ENCODE data around the gene FRMPD1.

The FRMPD1 gene

GRCh38 chr9:37787059-37787458 is 136.3 kb downstream of the FRMPD1 start:
- no peak for TF ChIP-seq POLR2A (IDR thresholded peaks at IDR 0.05; ENCODE audit: low read depth, low read length)
- DNase-seq (ENCODE audit: insufficient read length, low spot score) (no peak), FAIRE-seq (no peak)

GRCh38 chr9:37788332-37788731 is 137.6 kb downstream of the FRMPD1 start:
- DNase-seq (ENCODE audit: insufficient read length, low spot score), result no peak
- no peak for FAIRE-seq
- TF ChIP-seq POLR2A (IDR thresholded peaks at IDR 0.05; ENCODE audit: low read depth, low read length), result no peak

GRCh38 chr9:37790096-37790495 is 139.3 kb downstream of the FRMPD1 start:
- TF ChIP-seq POLR2A (IDR thresholded peaks at IDR 0.05; ENCODE audit: low read depth, low read length), result no peak
- no peak for FAIRE-seq
- DNase-seq (ENCODE audit: insufficient read length, low spot score), result no peak

DNA sequence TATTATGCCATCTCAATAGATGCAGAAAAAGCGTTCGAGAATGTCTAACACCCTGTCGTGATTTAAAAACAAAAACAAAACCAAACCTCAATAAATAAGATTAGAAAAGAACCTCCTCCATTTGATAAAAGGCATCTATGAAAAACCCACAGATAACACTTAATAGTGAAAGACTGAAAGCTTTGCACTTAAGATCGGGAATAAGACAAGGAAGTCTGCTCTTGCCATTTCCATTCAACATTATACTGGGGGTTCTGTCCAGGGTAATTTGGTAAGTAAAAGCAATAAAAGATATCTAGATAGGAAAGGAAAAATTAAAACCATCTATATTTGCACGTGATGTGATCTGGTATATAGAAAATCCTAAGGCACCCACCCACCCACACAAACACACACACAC is 141.4 kb downstream of the FRMPD1 start:
- FAIRE-seq (no peak), DNase-seq (ENCODE audit: insufficient read length, low spot score) (no peak)
- no peak for TF ChIP-seq POLR2A (IDR thresholded peaks at IDR 0.05; ENCODE audit: low read depth, low read length)

GRCh38 chr9:37796232-37796631 is 145.5 kb downstream of the FRMPD1 start:
- no peak for FAIRE-seq

More at GRCh38 chr9:37796232-37796631, 145.5 kb downstream of the FRMPD1 start:
- no peak for TF ChIP-seq POLR2A (IDR thresholded peaks at IDR 0.05; ENCODE audit: low read depth, low read length)
- no peak for DNase-seq (ENCODE audit: insufficient read length, low spot score)

Data from H54 (cell line).